HL-60 (cell line): Measurements from ENCODE around the gene ZBTB44.

ENCODE experiments used
- DNase-seq, 2 experiments: peaks; one replicate each; pipeline ENCODE4 v3.0.0-alpha.2; 2010 to 2020; ENCODE audit warnings: low read depth in 1 of 2, low spot score in 1 of 2
- H3K27ac ChIP-seq: fragments of 250-450 bp; sonication (Bioruptor Pico); replicated peaks from 2 replicates; pipeline ENCODE4 v1.5.1; 2020; ENCODE audit warnings: mild to moderate bottlenecking, moderate library complexity
- H3K27me3 ChIP-seq: fragments of 250-450 bp; sonication (Bioruptor Pico); 2 replicates; pipeline ENCODE4 v1.5.1; 2021; ENCODE audit warnings: mild to moderate bottlenecking, moderate library complexity; ENCODE audit not compliant: insufficient read depth, poor library complexity, severe bottlenecking
- H3K4me3 ChIP-seq: replicated peaks from 2 replicates; pipeline ENCODE4 v1.5.1; 2011; ENCODE audit warnings: mild to moderate bottlenecking, control low read depth, low read length; ENCODE audit not compliant: insufficient read depth
- CTCF ChIP-seq: IDR thresholded peaks from one replicate; pipeline ENCODE4 v1.5.1; 2011; ENCODE audit warnings: low read length, control low read depth, inconsistent platforms; ENCODE audit not compliant: insufficient read depth
- GABPA ChIP-seq: IDR thresholded peaks from 2 replicates; pipeline ENCODE4 v1.6.1; 2012; ENCODE audit warnings: low read depth
- POLR2AphosphoS5 ChIP-seq: IDR thresholded peaks from 2 replicates; pipeline ENCODE4 v1.6.1; 2012; ENCODE audit warnings: low read depth
- SPI1 ChIP-seq: IDR thresholded peaks from 2 replicates; pipeline ENCODE4 v1.6.1; 2012; ENCODE audit warnings: low read depth, mild to moderate bottlenecking, borderline replicate concordance
- TF ChIP-seq, protein P1 (sequence below): IDR thresholded peaks from 2 replicates; pipeline ENCODE4 v1.6.1; 2012; ENCODE audit warnings: low read depth; ENCODE audit not compliant: insufficient replicate concordance

Gene ZBTB44

DNA sequence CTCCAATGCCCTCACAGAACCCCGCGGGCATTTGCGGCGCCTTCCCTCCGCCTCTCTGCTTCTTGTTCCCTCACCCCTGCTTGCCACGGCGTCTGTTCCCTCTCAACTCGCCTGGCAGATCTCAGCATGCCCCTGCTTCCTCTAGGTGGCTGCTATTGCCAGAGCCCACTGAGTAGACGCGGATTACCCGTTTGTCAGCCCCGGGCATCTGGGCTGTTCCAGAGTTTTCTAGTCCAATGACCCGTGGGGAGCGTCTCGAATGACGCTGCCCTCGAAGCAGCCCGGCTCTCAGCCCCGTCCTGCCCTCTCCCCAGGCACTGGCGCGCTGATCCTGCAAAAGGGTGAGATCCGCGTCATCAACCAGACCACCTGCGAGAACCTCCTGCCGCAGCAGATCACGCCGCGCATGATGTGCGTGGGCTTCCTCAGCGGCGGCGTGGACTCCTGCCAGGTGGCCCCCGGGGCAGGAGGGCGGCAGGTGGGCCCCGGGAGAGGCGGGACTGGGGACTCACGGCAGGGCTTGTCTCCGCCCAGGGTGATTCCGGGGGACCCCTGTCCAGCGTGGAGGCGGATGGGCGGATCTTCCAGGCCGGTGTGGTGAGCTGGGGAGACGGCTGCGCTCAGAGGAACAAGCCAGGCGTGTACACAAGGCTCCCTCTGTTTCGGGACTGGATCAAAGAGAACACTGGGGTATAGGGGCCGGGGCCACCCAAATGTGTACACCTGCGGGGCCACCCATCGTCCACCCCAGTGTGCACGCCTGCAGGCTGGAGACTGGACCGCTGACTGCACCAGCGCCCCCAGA, 105.4 kb downstream of the ZBTB44 start:
- H3K27ac ChIP-seq: no peak overlapping the region
- DNase-seq: no peak
- TF ChIP-seq, protein P1, sequence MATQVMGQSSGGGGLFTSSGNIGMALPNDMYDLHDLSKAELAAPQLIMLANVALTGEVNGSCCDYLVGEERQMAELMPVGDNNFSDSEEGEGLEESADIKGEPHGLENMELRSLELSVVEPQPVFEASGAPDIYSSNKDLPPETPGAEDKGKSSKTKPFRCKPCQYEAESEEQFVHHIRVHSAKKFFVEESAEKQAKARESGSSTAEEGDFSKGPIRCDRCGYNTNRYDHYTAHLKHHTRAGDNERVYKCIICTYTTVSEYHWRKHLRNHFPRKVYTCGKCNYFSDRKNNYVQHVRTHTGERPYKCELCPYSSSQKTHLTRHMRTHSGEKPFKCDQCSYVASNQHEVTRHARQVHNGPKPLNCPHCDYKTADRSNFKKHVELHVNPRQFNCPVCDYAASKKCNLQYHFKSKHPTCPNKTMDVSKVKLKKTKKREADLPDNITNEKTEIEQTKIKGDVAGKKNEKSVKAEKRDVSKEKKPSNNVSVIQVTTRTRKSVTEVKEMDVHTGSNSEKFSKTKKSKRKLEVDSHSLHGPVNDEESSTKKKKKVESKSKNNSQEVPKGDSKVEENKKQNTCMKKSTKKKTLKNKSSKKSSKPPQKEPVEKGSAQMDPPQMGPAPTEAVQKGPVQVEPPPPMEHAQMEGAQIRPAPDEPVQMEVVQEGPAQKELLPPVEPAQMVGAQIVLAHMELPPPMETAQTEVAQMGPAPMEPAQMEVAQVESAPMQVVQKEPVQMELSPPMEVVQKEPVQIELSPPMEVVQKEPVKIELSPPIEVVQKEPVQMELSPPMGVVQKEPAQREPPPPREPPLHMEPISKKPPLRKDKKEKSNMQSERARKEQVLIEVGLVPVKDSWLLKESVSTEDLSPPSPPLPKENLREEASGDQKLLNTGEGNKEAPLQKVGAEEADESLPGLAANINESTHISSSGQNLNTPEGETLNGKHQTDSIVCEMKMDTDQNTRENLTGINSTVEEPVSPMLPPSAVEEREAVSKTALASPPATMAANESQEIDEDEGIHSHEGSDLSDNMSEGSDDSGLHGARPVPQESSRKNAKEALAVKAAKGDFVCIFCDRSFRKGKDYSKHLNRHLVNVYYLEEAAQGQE: no peak
- TF ChIP-seq CTCF (no peak), SPI1 (no peak), POLR2AphosphoS5 (no peak), GABPA (no peak)
- no peak overlapping the region for H3K4me3 ChIP-seq
- H3K27me3 ChIP-seq: peaks cover 4% of the 10 kb centered on the region

- no peak for DNase-seq
- H3K27me3 ChIP-seq: peaks cover 4% of the 10 kb centered on the region
- H3K4me3 ChIP-seq: no peak overlapping the region
- TF ChIP-seq SPI1 (no peak), GABPA (no peak), CTCF (no peak), POLR2AphosphoS5 (no peak)
- TF ChIP-seq, protein P1: no peak
- no peak overlapping the region for H3K27ac ChIP-seq
Observed at GRCh38 chr11:130208241-130209127, 106.2 kb downstream of the ZBTB44 start.

DNA sequence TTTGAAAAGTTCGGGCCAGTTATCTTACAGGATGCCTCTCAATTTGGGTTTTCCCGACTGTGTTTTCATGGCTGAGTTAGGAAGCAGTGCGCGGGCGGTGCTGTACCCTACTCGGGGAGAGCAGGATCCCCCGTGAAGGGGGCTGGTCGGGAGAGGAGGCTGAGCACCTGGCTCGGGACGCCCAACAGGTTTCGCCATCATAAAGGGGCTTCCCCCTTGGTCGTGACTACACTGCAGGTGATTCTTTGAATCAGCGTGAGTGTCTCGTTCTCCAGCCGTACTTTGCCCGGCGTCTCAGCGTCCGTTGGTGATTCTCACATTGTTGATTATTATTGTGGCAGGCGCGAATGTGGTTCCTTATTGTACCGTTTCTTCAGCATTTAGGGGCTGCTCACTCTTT, 108.6 kb downstream of the ZBTB44 start:
- Histone ChIP-seq H3K27me3 (peaks cover 4% of the 10 kb centered on the region), H3K4me3 (no peak overlapping the region), H3K27ac (no peak overlapping the region)
- TF ChIP-seq SPI1 (no peak), CTCF (no peak), POLR2AphosphoS5 (no peak), GABPA (no peak)
- TF ChIP-seq, protein P1: no peak
- no peak for DNase-seq
